Stimulated activated CD4-positive, alpha-beta T cell treated with anti-CD3 and anti-CD28 coated beads, Interleukin-2, amount 100 ng/mL, for 24 hours (primary cell): ENCODE results near the gene LARGE1.

Experiments used
- DNase-seq, 2 donors: peaks; one replicate each; pipeline ENCODE4 v3.0.0-alpha.2; 2020

LARGE1 gene

GRCh38 chr22:33771136-33771535, 149.1 kb downstream of the LARGE1 start:
- no peak for DNase-seq

- DNase-seq = no peak
Measured at GRCh38 chr22:33770723-33771122, 149.6 kb downstream of the LARGE1 start.

GRCh38 chr22:33766091-33766490, 154.2 kb downstream of the LARGE1 start:
- DNase-seq = no peak

DNA sequence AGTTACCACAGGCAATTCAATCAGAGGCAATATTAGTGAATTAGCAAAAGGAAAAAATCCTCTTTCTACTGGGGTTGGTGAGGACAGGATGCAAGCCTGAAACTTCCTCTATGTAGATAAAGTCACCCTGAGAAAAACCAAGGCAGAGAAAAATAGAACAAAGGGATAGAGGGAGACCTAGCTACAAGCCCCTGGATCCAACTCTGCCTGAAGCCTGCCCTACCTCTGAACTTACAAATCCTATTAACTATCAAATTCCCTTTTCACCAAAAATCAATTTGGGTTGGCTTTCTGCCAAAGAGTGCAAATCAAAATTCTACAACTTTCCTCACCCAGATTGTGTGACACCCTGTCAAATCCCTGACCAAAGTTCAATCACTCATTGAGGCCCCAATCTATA, 161.3 kb downstream of the LARGE1 start:
- DNase-seq = no peak

- no peak for DNase-seq
Measured at GRCh38 chr22:33757802-33758483, 162.3 kb downstream of the LARGE1 start.

GRCh38 chr22:33757041-33757801, 163.1 kb downstream of the LARGE1 start:
- no peak for DNase-seq

DNA sequence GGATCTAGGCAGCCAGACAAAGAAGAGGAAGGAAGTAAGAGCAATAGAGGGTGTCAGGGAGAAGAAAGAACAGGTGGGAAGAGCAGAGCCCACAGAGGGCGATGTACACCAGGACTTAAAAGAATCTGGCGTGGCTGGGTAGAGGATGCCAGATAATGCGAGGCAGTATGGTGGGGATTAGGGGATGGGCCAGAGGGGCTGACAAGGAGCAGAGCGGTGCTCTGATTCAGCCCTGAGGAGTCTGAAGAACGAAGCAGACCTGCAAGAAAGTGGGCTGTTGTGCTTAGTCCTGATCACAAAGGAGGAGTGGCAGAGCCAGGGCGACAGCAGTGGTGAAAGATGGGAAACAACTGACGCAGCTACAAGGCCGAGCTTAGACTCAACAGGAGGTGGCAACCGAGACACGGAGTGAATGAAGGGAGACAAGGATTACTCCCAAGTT, 163.7 kb downstream of the LARGE1 start:
- no peak for DNase-seq

GRCh38 chr22:33748714-33749113, 171.6 kb downstream of the LARGE1 start:
- DNase-seq = no peak

DNA sequence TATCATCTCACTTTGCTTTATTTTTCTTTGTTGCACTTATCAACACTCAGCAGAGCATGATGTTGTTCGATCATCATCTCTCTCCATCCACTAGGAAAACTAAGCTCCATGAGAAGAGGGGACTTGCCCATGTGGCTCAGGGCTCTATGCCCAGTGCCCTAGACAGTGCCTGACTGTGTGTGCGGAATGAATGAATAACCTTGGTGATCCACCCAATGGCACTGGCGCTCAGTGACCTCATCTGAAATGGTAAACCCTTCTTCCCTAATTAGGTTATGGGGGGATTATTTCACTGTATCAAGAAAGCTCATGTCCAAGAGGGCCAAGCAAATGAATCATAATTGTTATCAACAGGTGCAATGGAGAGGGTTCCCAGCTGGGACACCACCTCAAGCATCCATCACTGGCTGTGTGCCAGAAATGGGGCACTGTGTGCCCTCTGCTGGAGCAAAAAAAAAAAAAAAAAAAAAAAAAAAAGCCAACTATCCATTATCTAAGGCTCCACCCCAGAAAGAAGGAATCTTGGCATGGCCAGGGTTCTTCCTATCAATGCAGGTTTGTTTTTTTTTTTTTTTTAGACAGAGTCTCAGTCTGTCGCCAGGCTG, 172.6 kb downstream of the LARGE1 start:
- DNase-seq = no peak

DNA sequence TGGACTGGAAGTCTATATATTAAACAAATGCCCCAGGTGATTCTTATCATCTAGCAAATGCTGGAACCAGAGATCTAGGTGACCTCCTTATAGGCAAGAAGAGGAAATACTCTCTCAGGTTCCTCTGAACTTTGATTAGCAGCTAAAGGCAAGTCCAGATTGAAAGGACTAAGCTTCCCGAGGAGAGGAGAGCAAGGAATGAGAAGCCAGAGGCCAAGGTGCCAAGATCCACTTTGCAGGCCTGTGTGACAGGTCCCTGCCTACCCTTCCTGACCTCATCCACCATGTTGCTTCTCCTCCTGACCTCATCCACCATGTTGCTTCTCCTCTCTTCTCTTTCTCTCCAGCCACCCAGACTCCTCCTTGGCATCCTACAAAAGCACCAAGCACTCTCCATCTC, 173.2 kb downstream of the LARGE1 start:
- no peak for DNase-seq

- no peak for DNase-seq
Measured at GRCh38 chr22:33746501-33746928, 173.8 kb downstream of the LARGE1 start.

DNA sequence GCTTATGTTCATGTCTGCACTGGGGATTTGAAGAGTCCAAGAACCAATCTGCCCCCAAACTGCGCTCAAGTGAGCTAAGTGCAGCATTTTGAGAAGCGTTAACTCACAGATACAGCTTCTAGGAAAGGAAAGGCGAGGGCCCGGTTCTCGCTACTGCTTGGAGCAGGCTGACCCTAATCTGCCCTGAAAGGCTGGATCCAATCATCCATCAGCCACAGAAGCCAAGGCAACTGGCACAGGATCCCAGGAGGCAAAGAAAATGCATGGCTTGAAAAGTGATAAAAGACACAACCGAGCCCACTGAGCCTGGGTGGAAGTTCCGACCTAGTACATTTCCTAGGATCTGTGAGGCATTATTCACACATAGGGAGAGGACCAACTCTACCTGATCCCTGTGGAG, 174.8 kb downstream of the LARGE1 start:
- DNase-seq = no peak

- no peak for DNase-seq
Measured at GRCh38 chr22:33743756-33744155, 176.5 kb downstream of the LARGE1 start.

DNA sequence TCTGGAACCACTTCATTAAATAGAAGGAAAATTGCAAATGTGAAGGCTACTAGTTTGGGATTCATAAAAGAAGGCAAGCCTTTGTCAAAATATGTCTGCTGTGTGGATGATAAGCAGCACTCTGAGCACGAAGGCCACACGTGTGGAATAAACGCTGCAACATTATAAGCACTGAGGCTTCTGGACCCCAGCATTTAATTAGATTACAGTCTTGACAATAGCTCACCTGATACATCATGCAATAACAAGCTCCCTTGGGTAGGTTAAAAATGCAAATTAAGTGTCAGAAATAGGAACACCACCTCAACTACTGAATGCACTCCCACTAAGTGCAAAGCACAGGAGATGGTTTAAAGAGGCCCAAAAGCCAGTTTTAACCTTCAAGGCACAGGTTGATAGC, 179.3 kb downstream of the LARGE1 start:
- no peak for DNase-seq

DNA sequence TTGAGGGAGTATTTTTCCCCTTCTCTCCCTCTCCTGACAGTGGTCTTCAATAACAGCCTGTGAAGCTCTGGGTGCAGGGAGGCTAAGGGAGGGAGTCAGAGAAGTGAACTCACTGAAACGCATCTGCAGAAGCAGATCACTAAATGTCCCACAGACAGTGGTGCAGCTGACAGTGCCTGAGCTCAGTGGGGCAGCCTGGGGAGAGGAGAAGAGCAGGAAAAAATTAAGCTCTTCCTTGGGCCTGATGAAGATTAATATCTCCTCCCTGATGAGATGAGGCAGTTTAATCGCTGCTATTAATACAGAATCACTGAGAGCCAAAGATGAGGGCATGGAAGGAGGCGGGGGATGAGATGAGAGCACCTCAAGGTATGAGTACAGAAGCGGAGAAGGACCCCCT, 180.8 kb downstream of the LARGE1 start:
- DNase-seq = no peak

- DNase-seq = no peak
Measured at GRCh38 chr22:33737662-33738061, 182.6 kb downstream of the LARGE1 start.

DNA sequence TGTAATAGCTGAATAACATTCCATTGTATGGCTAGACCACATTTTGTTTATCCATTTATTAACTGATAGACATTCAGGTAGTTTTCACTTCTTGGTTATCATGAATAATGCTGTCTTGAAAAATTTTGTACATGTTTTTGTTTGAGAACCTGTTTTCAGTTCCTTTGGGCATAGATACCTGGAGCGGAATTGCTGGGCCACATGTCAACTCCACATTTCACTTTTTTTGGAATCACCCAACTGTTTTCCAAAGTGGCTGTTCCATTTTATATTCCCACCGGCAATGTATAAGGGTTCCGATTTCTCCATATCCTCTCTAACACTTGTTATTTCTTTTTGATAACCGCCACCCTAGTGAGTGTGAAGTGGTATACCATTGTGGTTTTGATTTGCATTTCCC, 184.3 kb downstream of the LARGE1 start:
- DNase-seq = no peak

GRCh38 chr22:33728847-33729246, 191.4 kb downstream of the LARGE1 start:
- DNase-seq = no peak

- no peak for DNase-seq
Measured at GRCh38 chr22:33726294-33726734, 194.0 kb downstream of the LARGE1 start.

GRCh38 chr22:33723915-33724314, 196.4 kb downstream of the LARGE1 start:
- DNase-seq = no peak

GRCh38 chr22:33722816-33723215, 197.5 kb downstream of the LARGE1 start:
- no peak for DNase-seq

DNA sequence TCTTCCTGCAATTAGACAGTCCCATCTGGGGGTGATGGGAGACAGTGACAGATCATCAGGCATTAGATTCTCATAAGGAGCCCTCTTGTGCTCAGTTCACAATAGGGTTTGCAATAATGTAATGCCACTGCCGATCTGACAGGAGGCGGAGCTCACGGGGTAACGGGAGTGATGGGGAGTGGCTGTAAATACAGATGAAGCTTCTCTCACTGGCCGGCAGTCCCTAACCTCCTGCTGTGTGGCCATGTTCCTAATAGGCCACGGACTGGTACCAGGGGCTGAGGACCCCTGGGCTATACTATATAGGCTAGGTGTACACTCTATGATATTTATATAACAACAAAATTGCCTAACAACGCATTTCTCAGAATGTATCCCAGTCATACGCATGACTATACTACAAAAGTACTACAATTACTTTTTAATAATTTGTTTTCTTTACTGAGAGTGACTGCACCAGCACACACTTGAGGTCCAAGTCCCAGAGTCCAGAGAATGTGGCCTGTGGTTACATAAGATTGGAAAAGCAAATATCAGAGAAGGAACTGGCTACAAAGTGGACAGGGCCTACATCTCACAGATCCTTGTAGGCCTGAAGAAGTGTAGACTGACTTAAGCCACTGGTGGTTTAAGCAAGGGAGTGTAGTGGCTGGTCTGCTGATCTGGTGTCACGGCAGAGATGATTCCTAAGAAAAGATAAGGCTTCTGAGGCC, 200.0 kb downstream of the LARGE1 start:
- DNase-seq = no peak

- DNase-seq = no peak
Measured at GRCh38 chr22:33717694-33718396, 202.4 kb downstream of the LARGE1 start.
